PC-9 (cell line): ENCODE measurements around the gene LRRC4C. TPM values are rescaled to one million over a fixed set of nuclear protein-coding genes. Genes with fewer than 3 reads are reported as not detected.

Source experiments
- BruUV-seq: library from RNA; stranded (reverse); fragments of 400-500 nt; replicated peaks from 2 replicates; lab custom pipeline; 2021; lab: Mats Ljungman, UMichigan
- CTCF ChIA-PET: fragments of 300-600 bp; sonication (Branson Sonifier 250); formaldehyde crosslinking; loops from one replicate; lab custom pipeline; 2022; ENCODE audit warnings: antibody characterized with exemption; lab: Charles Lee
- POLR2A ChIA-PET: fragments of 300-600 bp; sonication (Branson Sonifier 250); formaldehyde crosslinking; loops from one replicate; lab custom pipeline; 2022; ENCODE audit warnings: antibody characterized with exemption; ENCODE audit not compliant: unreplicated experiment; lab: Charles Lee
- DNase-seq, 2 experiments: peaks; one replicate each; pipeline versions ENCODE4 v3.0.0 to v3.0.0-alpha.2; 2015 to 2022; ENCODE audit warnings: mixed read lengths in 1 of 2
- H2AFZ ChIP-seq: fragments of 200-600 bp; sonication (generic); 2 replicates; pipeline ENCODE4 v1.8.1; 2017; ENCODE audit warnings: antibody characterized with exemption
- H3F3A ChIP-seq: fragments of 200-600 bp; sonication (generic); 2 replicates; pipeline ENCODE4 v1.8.1; 2017; ENCODE audit warnings: antibody characterized with exemption, mild to moderate bottlenecking, low read depth; ENCODE audit not compliant: insufficient read depth
- H3K27ac ChIP-seq: fragments of 200-600 bp; sonication (generic); 2 replicates; pipeline ENCODE4 v1.6.1; 2016; ENCODE audit warnings: mixed run types
- H3K27me3 ChIP-seq: fragments of 200-600 bp; sonication (generic); 2 replicates; pipeline ENCODE4 v1.6.1; 2016; ENCODE audit warnings: low read depth, mixed run types; ENCODE audit not compliant: insufficient read depth
- H3K36me3 ChIP-seq: fragments of 200-600 bp; sonication (generic); 2 replicates; pipeline ENCODE4 v1.6.1; 2016; ENCODE audit warnings: low read depth, mixed run types
- H3K4me1 ChIP-seq: fragments of 200-600 bp; sonication (generic); replicated peaks from 2 replicates; pipeline ENCODE4 v1.6.1; 2016; ENCODE audit warnings: mixed run types; ENCODE audit not compliant: insufficient read depth
- H3K4me2 ChIP-seq: fragments of 200-600 bp; sonication (generic); 2 replicates; pipeline ENCODE4 v1.6.1; 2017; ENCODE audit warnings: mixed run types
- H3K4me3 ChIP-seq: fragments of 200-600 bp; sonication (generic); 2 replicates; pipeline ENCODE4 v1.6.1; 2016; ENCODE audit warnings: mixed run types
- H3K79me2 ChIP-seq: fragments of 200-600 bp; sonication (generic); 2 replicates; pipeline ENCODE4 v1.6.1; 2017; ENCODE audit warnings: low read depth, mixed run types
- H3K9me2 ChIP-seq: fragments of 200-600 bp; sonication (generic); 2 replicates; pipeline ENCODE4 v1.8.1; 2017; ENCODE audit warnings: mild to moderate bottlenecking; ENCODE audit not compliant: insufficient read depth
- H3K9me3 ChIP-seq: fragments of 200-600 bp; sonication (generic); 2 replicates; pipeline ENCODE4 v1.8.1; 2016; ENCODE audit warnings: low read depth; ENCODE audit not compliant: insufficient read depth
- H4K20me1 ChIP-seq: fragments of 200-600 bp; sonication (generic); 2 replicates; pipeline ENCODE4 v1.8.1; 2017; ENCODE audit not compliant: insufficient read depth
- CTCF ChIP-seq: fragments of 200-600 bp; sonication (generic); conservative IDR thresholded peaks from 2 replicates; pipeline ENCODE4 v1.6.1; 2017; ENCODE audit warnings: mixed run types, antibody characterized with exemption, mild to moderate bottlenecking, moderate library complexity
- EZH2 ChIP-seq: fragments of 200-600 bp; sonication (generic); IDR thresholded peaks from 2 replicates; pipeline ENCODE4 v1.8.0; 2017; ENCODE audit warnings: antibody characterized with exemption, low read depth
- intact Hi-C: fragments of 100-400 bp; cut with micrococcal nuclease; formaldehyde crosslinking; loops from one replicate; pipeline ENCODE4 v1.10.0; 2022; ENCODE audit not compliant: unreplicated experiment
- total RNA-seq: library from RNA; stranded (reverse); gene quantifications from 2 replicates; pipeline ENCODE4 v1.2.3, GENCODE V29; 2021

Gene LRRC4C
- total RNA-seq, 1 experiment from 2014 or later, result not detected

DNA sequence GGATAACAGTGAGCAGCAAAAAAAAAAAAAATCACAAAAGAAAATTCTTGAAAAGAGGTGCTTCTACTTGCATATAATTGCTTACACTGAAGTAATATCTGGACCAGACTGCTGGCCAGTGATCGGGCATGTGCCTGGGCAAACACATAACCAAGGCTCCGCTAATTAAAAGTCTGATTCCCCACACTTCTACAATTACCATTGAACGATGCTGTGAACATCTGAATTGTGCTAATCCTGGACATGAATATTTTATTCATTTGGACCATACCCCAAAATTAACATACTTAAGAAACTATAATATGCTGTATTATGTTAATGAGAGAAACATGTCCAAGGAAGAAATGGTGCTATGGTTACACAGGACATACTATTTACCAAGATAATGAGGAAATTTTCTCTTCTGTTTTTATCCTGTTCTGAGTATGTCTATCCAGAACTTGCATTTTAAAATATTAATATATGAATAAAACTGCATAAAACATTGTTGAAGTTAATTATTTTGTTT lies 69.8 kb downstream of the LRRC4C start:
- Histone ChIP-seq H4K20me1 (no peaks in the 10 kb centered on the region), H3K4me2 (no peak overlapping the region), H3K27ac (no peak overlapping the region), H3K4me3 (no peak overlapping the region), H3K4me1 (no peaks in the 10 kb centered on the region), H3F3A (no peaks in the 10 kb centered on the region), H3K79me2 (no peaks in the 10 kb centered on the region), H3K9me3 (no peaks in the 10 kb centered on the region), H3K36me3 (no peaks in the 10 kb centered on the region), H2AFZ (no peak overlapping the region), H3K27me3 (no peaks in the 10 kb centered on the region), H3K9me2 (no peaks in the 10 kb centered on the region)
- ChIA-PET CTCF (no interaction called here), POLR2A (no interaction called here)
- DNase-seq, result no peak
- no TSS peak for BruUV-seq
- TF ChIP-seq EZH2, result no peak
- TF ChIP-seq CTCF, result no peak
- intact Hi-C loops, result no loop called here

DNA sequence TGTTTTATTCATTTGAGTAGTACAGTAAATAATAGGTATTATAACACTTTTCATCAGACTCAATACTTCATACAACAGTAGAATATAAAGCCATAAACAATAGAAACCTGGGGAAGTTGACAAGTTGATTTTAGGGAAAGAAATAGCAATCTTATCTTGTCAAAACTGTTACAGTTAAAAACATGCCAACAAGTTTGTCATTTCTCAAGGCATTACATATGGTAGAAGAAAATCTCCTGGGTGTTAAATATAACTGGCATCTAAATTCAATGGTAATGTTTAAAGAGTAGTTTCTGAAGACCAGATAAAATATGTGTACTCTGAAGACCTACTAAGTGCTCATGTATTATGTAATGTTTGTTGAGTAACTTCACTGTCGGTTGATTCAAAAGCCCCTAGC lies 75.1 kb downstream of the LRRC4C start:
- no peaks in the 10 kb centered on the region for H3K79me2 ChIP-seq
- no peak overlapping the region for H3K4me2 ChIP-seq
- no peaks in the 10 kb centered on the region for H3K27me3 ChIP-seq
- H2AFZ ChIP-seq, result no peak overlapping the region
- intact Hi-C loops, result no loop called here
- H3K9me3 ChIP-seq, result no peaks in the 10 kb centered on the region
- DNase-seq, result no peak
- BruUV-seq, result no TSS peak
- no peaks in the 10 kb centered on the region for H4K20me1 ChIP-seq
- POLR2A ChIA-PET, result no interaction called here
- H3K36me3 ChIP-seq, result no peaks in the 10 kb centered on the region
- H3F3A ChIP-seq, result no peaks in the 10 kb centered on the region
- TF ChIP-seq CTCF, result no peak
- TF ChIP-seq EZH2, result no peak
- no peaks in the 10 kb centered on the region for H3K4me1 ChIP-seq
- H3K9me2 ChIP-seq, result no peaks in the 10 kb centered on the region
- CTCF ChIA-PET, result no interaction called here
- no peak overlapping the region for H3K27ac ChIP-seq
- H3K4me3 ChIP-seq, result no peak overlapping the region

DNA sequence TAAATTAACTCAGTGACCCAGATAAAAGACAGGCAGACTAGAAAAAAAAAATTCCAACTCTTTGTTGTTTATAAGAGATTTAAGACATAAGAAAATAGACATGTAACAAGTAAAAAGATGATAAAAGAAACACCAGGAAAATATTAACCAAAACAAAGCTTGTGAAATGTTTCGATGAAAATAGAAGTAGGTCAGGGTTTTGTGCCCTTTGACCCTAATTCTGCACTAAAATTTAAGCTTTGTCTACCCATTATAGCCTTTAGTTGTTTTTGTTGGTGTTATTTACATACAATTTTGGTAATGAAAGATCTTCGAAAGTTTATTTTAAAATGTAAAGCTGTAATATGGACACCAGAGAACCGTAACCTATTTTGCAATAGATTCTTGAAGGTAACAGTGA lies 75.7 kb downstream of the LRRC4C start:
- Histone ChIP-seq H3K4me1 (no peaks in the 10 kb centered on the region), H3K79me2 (no peaks in the 10 kb centered on the region), H3K9me3 (no peaks in the 10 kb centered on the region), H3K9me2 (no peaks in the 10 kb centered on the region), H2AFZ (no peak overlapping the region), H3F3A (no peaks in the 10 kb centered on the region), H4K20me1 (no peaks in the 10 kb centered on the region), H3K4me3 (no peak overlapping the region), H3K36me3 (no peaks in the 10 kb centered on the region), H3K27me3 (no peaks in the 10 kb centered on the region), H3K4me2 (no peak overlapping the region), H3K27ac (no peak overlapping the region)
- no TSS peak for BruUV-seq
- TF ChIP-seq EZH2 (no peak), CTCF (no peak)
- intact Hi-C loops, result no loop called here
- ChIA-PET POLR2A (no interaction called here), CTCF (no interaction called here)
- no peak for DNase-seq
